Memory B cell (primary cell): ENCODE measurements around the gene DYNLRB2.

Experiments used
- ATAC-seq: fragments of 150-1000 bp; cut with Tn5 transposase; 2 replicates; pipeline ENCODE4 v1.10.0; 2021; ENCODE audit warnings: low read depth, mild to moderate bottlenecking, moderate library complexity
- DNase-seq, 2 donors: peaks; one replicate each; pipeline ENCODE4 v3.0.0; 2022; ENCODE audit warnings: low spot score in 2 of 2
- H3K27ac Mint-ChIP-seq: one replicate; pipeline ENCODE4 v1.8.0; 2022; ENCODE audit warnings: mild to moderate bottlenecking, moderate library complexity, mixed read lengths
- H3K27me3 Mint-ChIP-seq: one replicate; pipeline ENCODE4 v1.8.0; 2022; ENCODE audit warnings: mixed read lengths
- H3K36me3 Mint-ChIP-seq: one replicate; pipeline ENCODE4 v1.8.0; 2022; ENCODE audit warnings: mild to moderate bottlenecking, mixed read lengths
- H3K4me1 Mint-ChIP-seq: one replicate; pipeline ENCODE4 v1.8.0; 2022; ENCODE audit warnings: mixed read lengths
- H3K4me3 Mint-ChIP-seq: one replicate; pipeline ENCODE4 v1.8.0; 2022; ENCODE audit warnings: mild to moderate bottlenecking, moderate library complexity, mixed read lengths
- H3K9me3 Mint-ChIP-seq: one replicate; pipeline ENCODE4 v1.8.0; 2022; ENCODE audit warnings: mixed read lengths

DYNLRB2 gene

DNA sequence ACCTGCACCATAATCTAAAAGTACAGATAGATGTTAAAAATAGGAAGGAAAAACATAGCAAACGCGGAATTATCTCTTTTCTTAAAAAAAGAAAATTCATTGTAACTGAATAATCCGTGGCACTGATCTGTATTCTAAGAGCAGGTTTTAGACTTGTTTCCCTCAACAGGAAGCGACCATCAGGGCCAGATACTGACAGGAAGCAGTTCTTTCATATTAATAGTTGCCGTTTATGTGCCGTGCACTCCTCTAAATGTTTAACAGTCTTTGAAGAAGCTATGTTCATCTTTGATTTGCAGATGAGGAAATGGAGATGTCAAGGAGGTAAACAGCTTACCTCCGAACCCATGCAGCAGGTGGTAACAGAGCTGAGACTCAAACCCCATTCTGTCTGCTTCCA, 23.6 kb downstream of the DYNLRB2 start:
- peaks cover 2% of the 10 kb centered on the region for H3K4me1 Mint-ChIP-seq
- DNase-seq (no peak), ATAC-seq (no peak)
- no peaks in the 10 kb centered on the region for H3K9me3 Mint-ChIP-seq
- no peak overlapping the region for H3K27ac Mint-ChIP-seq
- H3K27me3 Mint-ChIP-seq, result peaks cover 5% of the 10 kb centered on the region
- H3K36me3 Mint-ChIP-seq, result no peaks in the 10 kb centered on the region
- H3K4me3 Mint-ChIP-seq, result no peak overlapping the region

DNA sequence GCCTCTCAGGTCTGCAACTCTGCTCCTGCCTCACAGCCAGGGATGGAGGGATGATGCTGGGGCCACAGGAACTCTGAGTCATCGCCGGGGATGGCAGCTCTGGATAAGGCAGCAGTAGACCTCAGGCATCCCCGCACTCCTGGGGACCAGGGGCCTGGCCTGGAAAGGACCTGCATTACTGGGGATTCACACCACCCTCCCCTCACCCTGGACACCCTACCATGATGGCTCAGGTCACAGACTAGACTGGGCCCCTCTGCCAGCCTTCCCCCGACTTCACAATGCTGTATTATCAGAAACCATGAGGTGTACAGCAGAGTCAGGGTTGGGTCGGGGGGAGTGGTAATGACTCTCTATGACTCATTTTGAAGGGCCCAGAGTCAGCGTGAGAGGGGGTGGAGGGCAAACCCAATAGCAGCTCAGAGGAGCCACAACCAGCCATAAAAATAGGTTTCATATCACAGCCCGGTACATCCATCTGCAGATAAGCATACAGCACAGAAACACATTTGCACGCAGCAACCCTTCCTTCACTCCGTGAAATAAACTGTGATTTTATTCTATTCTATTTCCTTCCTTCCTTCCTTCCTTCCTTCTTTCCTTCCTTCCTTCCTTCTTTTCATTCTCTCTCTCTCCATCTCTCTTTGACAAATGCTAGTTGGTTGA, 28.8 kb downstream of the DYNLRB2 start:
- no peak overlapping the region for H3K4me3 Mint-ChIP-seq
- H3K9me3 Mint-ChIP-seq, result peaks cover 1% of the 10 kb centered on the region
- no peak overlapping the region for H3K27ac Mint-ChIP-seq
- DNase-seq (no peak), ATAC-seq (no peak)
- H3K36me3 Mint-ChIP-seq, result no peaks in the 10 kb centered on the region
- peaks cover 15% of the 10 kb centered on the region for H3K27me3 Mint-ChIP-seq
- peaks cover 8% of the 10 kb centered on the region for H3K4me1 Mint-ChIP-seq

DNA sequence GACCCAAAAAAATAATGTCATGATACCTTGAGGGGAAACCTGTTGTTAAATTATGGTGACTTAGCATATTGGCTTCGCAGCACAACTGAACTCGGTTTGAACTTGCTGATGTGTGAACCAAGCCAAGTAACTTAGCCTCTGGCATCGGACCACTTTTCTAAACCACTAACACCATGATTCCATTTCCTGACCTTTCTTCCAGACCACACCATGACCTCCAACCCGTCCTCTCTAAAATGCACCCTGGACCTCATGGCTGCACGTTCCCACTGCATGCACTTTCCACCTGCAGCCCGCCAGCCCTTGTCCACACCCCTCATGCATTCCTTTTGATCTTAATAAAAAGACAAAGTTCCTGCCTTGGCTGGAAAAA, 29.3 kb downstream of the DYNLRB2 start:
- ATAC-seq (no peak), DNase-seq (no peak)
- H3K27ac Mint-ChIP-seq, result no peak overlapping the region
- H3K36me3 Mint-ChIP-seq, result no peaks in the 10 kb centered on the region
- H3K9me3 Mint-ChIP-seq, result peaks cover 1% of the 10 kb centered on the region
- no peak overlapping the region for H3K4me3 Mint-ChIP-seq
- peaks cover 6% of the 10 kb centered on the region for H3K4me1 Mint-ChIP-seq
- peaks cover 15% of the 10 kb centered on the region for H3K27me3 Mint-ChIP-seq

DNA sequence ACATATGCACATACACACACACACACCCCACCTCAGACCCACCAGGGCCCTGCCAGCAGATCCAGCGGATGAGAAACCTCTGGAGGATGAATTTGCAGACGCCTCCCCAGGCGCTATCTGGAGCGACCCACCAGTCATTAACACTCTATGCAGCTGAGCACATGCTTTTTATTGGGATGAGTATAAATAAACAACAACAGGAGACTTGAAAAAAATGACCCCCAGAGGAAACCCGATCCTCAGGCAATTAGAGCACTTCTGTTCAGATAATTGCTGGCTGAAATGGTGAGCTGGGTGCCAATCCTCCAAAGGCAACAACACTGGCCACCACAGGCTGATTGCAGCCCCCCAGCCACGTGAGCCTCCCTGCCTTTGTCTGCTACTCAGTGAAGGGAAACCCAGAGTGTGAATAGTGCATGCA, 32.9 kb downstream of the DYNLRB2 start:
- DNase-seq (no peak), ATAC-seq (no peak)
- Mint-ChIP-seq H3K9me3 (peaks cover 1% of the 10 kb centered on the region), H3K36me3 (no peaks in the 10 kb centered on the region), H3K27ac (no peak overlapping the region), H3K4me1 (peaks cover 6% of the 10 kb centered on the region), H3K27me3 (peaks cover 11% of the 10 kb centered on the region), H3K4me3 (no peak overlapping the region)

DNA sequence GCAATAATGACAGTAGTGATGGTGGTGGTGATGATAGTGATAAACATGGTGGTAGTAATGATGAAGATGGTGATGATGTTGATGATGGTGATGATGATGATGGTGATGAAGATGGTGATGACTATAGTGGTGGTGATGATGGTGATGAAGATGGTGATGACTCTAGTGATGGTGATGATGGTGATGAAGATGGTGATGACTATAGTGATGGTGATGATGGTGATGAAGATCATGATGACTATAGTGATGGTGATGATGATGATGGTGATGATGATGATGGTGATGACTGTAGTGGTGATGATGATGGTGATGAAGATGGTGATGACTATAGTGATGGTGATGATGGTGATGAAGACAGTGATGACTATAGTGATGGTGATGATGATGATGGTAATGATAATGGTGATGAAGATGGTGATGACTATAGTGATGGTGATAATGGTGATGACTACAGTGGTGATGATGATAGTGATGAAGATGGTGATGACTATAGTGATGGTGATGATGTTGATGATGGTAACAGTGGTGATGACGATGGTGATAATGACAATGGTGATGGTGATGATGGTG, 35.6 kb downstream of the DYNLRB2 start:
- ATAC-seq (no peak), DNase-seq (no peak)
- Mint-ChIP-seq H3K4me1 (peaks cover 9% of the 10 kb centered on the region), H3K9me3 (peaks cover 3% of the 10 kb centered on the region), H3K27ac (no peak overlapping the region), H3K36me3 (no peaks in the 10 kb centered on the region), H3K27me3 (peaks cover under 1% of the 10 kb centered on the region), H3K4me3 (no peak overlapping the region)

DNA sequence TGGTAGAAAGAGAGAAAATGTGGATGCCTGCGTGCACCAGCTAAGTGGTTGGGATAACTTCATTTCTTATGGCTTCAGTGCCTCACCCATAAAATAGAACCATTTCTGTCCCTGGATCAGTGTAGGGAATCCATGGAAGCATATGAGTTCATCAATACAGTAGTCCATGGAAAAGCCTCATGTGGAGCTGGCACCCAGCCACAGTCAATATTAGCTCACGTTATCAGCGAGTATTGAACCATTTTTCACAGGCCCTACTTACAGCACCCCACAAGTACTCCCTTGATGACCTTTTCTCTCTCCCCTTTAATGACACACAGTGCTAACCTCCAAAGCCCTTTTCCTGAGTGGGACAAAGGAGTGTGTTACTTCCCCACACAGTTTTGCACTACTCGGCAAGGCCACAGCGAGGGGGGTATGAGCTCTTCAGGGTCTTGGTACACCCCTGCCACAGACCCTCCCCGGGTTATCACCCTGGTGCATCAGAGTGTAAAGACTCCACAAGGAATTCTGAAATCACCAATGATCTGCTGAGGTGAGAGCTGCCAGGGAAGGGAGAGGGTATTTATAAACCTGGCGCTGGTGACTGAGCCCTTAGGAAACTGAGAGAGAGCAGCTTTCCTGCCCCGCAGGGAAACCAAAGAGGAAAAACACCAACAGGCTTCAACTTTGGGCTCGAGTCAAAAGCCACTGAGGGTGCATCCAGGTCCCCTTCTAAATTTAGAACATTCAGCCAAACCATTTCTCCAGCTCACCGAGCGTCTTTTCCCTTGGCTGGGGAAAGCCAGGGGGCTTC, 36.9 kb downstream of the DYNLRB2 start:
- DNase-seq (no peak), ATAC-seq (no peak)
- Mint-ChIP-seq H3K4me3 (no peak overlapping the region), H3K9me3 (peaks cover 2% of the 10 kb centered on the region), H3K27me3 (no peaks in the 10 kb centered on the region), H3K36me3 (no peaks in the 10 kb centered on the region), H3K4me1 (peaks cover 9% of the 10 kb centered on the region), H3K27ac (no peak overlapping the region)

DNA sequence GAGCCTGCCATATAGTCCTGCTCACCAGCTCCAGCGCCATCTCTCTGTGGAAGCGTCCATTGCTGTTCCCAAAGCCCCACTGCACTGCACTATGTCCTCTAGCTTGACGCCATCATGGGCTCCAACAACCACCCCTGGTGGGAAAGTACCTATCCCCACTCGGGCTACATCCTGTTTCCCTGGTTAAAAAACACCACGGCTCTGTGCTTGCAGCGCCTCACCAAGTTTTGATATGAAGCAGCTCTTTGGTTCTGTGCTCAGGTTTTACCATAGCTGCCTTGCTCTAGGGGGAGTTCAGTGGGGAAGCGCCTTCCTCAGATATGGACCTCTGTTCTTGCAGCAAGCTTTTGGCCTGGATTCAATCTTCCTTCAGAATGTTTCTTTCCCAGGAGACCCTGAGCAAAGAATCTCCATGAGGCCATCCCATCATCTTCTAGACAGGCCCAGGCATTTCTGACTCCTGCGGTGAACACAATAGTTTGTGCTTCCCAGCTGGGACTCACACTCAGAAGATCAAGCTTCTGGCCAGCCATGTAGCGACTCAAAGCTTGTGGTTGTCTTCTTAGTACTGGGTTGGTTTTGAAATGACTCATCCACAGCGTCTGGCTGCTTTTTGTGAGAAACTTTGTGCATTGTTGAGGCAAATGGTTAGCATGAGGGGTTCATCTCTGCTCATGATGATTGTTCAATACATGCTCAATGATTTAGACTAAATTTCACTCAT, 39.5 kb downstream of the DYNLRB2 start:
- peak; percentile 86 for ATAC-seq
- Mint-ChIP-seq H3K9me3 (peaks cover 2% of the 10 kb centered on the region), H3K4me3 (no peak overlapping the region), H3K4me1 (peaks cover 9% of the 10 kb centered on the region), H3K36me3 (no peaks in the 10 kb centered on the region), H3K27ac (no peak overlapping the region), H3K27me3 (peaks cover 2% of the 10 kb centered on the region)
- no peak for DNase-seq

DNA sequence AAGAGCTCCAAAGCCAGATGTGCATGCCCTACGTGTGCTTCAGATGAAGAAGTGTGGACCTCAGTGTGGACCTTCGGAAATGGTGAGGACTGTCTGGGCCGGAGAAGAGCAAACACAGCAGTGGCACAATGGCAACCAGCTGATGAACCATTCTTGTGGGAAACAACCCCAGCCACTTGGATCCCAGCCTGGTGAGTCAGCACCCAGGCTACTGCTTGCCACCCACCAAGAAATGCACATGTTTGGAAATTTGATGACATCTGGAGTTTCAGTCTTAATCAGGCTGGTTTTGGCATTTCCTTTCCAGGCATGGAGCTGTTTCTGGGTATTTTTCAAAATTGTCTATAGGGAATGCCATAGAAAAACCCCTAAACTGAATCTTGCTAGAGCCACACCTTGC, 42.7 kb downstream of the DYNLRB2 start:
- H3K36me3 Mint-ChIP-seq, result no peaks in the 10 kb centered on the region
- peaks cover 2% of the 10 kb centered on the region for H3K9me3 Mint-ChIP-seq
- H3K4me1 Mint-ChIP-seq, result peaks cover 9% of the 10 kb centered on the region
- peaks cover 2% of the 10 kb centered on the region for H3K27me3 Mint-ChIP-seq
- no peak for DNase-seq
- no peak for ATAC-seq
- H3K4me3 Mint-ChIP-seq, result no peak overlapping the region
- no peak overlapping the region for H3K27ac Mint-ChIP-seq

DNA sequence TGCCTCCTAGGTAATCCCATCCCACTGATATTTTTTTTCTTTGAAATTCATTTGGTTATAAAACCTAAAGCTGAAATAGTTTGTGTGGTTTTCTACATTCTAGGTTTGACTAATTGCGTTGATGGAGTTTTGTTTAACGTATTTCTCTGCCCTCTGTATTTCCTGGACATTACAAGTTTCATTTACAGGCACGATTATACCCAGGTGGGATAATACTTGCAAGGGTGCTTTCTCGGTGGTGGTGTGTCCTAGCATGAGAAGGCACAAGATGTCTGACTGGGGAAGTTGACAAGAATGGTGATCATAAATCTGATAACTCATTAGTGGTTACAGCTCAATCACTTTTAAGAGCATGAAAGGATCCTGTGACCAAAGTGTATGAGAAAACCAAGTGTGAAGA, 45.0 kb downstream of the DYNLRB2 start:
- H3K4me1 Mint-ChIP-seq, result peaks cover 5% of the 10 kb centered on the region
- no peak overlapping the region for H3K4me3 Mint-ChIP-seq
- no peak overlapping the region for H3K27ac Mint-ChIP-seq

DNA sequence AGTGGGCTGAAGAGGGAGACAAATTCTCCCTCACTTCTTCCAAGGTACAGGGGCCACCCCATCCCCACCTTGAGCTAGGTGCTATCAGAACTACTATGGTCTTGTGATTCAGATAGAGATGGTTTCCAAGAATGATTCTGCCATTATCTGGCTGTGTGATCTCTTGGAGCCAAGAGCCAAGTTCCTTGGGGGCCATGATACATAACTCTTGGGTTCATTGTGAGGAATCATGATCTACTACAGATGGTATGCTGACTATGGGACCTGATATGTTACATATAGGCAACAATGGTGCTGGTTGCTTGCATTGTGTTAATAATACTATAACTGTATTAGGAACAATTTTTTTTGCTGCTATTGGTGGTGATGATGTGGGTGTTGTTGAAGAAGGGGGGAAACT, 45.7 kb downstream of the DYNLRB2 start:
- no peak for DNase-seq
- Mint-ChIP-seq H3K27me3 (peaks cover 2% of the 10 kb centered on the region), H3K27ac (no peak overlapping the region), H3K9me3 (no peaks in the 10 kb centered on the region), H3K36me3 (no peaks in the 10 kb centered on the region), H3K4me1 (no peaks in the 10 kb centered on the region), H3K4me3 (no peak overlapping the region)
- no peak for ATAC-seq

More for the DNA sequence above, 45.0 kb downstream of the DYNLRB2 start:
- DNase-seq (no peak), ATAC-seq (no peak)
- H3K9me3 Mint-ChIP-seq, result no peaks in the 10 kb centered on the region
- H3K27me3 Mint-ChIP-seq, result peaks cover 2% of the 10 kb centered on the region
- no peaks in the 10 kb centered on the region for H3K36me3 Mint-ChIP-seq

DNA sequence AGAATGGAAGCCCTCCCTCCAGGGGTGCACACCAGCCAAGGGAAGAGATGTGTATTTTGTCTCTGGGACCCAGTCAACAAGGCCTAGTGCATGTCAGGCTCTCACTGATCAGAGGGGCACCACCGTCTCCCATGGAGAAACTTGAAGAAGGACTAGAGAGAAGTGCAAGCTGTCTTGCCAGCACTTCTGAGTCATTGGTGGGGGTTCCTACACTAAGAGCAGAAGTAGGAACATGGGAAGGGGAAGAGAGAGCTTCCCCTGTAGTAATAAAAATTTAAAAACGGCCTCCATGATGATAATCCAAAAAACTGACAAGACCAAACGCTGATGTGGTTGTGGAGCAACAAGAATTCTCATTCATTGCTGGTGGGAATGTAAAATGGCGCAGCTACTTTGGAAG, 46.3 kb downstream of the DYNLRB2 start:
- H3K27ac Mint-ChIP-seq, result no peak overlapping the region
- ATAC-seq (no peak), DNase-seq (no peak)
- no peaks in the 10 kb centered on the region for H3K4me1 Mint-ChIP-seq
- no peak overlapping the region for H3K4me3 Mint-ChIP-seq
- peaks cover 2% of the 10 kb centered on the region for H3K27me3 Mint-ChIP-seq
- no peaks in the 10 kb centered on the region for H3K9me3 Mint-ChIP-seq
- H3K36me3 Mint-ChIP-seq, result no peaks in the 10 kb centered on the region

DNA sequence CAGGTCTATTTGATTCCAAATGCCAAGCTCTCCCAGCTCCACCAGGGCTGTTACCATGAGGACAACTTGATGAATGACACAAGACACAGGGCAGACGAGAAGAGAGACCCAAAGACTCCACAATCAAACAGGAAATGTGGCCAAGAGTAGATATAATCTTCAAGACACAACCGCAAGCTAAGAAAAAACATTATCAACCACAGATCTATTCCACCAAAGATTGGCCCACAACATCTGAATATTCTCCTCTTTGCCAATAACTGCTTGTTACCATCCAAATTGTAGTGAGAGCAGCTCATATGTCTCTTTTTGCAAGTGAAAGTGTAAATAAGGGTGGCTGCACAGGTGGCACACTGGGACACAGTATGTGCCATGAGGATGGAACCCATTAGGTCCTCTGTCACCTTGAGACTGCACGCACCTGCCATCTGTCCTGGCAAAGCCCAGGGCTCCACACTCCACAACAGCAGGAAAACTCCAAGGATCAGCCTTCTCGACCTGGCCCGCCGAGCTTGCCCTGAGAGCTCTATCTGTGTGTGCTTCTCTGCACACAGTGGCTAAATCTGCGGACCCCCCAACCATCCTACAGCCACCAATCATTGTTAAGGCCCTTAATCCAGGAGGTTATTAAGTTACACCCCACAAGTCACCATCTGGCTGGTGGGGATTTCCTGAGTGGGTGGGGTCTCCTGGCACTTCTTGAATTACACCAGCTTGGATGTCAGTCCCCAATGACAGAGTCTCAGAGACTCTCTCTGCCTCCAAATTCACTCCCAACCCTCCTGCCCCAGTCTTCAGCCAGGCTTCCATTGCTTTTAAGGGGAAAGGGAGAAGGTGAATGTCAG, 50.5 kb downstream of the DYNLRB2 start:
- H3K27ac Mint-ChIP-seq, result no peak overlapping the region
- H3K36me3 Mint-ChIP-seq, result peaks cover 5% of the 10 kb centered on the region
- ATAC-seq (no peak), DNase-seq (no peak)
- no peaks in the 10 kb centered on the region for H3K27me3 Mint-ChIP-seq
- H3K4me1 Mint-ChIP-seq, result no peaks in the 10 kb centered on the region
- H3K9me3 Mint-ChIP-seq, result peaks cover 8% of the 10 kb centered on the region
- H3K4me3 Mint-ChIP-seq, result no peak overlapping the region

DNA sequence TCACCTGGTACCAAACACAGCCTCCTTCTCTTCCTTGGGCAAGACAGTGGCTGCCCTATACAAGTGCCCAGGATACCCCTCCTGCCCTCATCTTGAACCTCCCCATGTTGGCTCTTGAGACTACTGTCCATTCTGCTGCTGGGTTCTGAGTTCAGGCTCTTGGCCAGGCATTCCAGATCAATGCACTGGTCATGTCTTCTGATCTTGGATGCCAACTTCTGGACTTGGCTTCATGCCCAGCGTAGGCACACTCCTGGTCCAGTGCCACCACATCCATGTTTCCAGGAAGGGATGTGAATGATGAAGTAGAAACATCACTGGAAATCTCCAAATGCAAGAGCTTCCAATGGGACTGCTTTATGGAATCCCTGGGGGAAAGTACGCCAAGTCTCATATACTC, 51.5 kb downstream of the DYNLRB2 start:
- no peaks in the 10 kb centered on the region for H3K27me3 Mint-ChIP-seq
- DNase-seq (no peak), ATAC-seq (no peak)
- H3K36me3 Mint-ChIP-seq, result peaks cover 13% of the 10 kb centered on the region
- no peak overlapping the region for H3K4me3 Mint-ChIP-seq
- H3K4me1 Mint-ChIP-seq, result no peaks in the 10 kb centered on the region
- peaks cover 15% of the 10 kb centered on the region for H3K9me3 Mint-ChIP-seq
- no peak overlapping the region for H3K27ac Mint-ChIP-seq
